Liver (tissue), 9 donors: ENCODE measurements around the gene NOL4L. TPM values are rescaled to one million over a fixed set of nuclear protein-coding genes. Genes with fewer than 3 reads are reported as not detected.

ENCODE experiments used
- DNase-seq: peaks from one replicate; pipeline ENCODE4 v3.0.0-alpha.2; 2017; ENCODE audit warnings: low spot score
- H3K27ac ChIP-seq, 2 donors: one replicate each; pipeline ENCODE4 v1.7.0; 2013; ENCODE audit warnings: inconsistent platforms in 2 of 2, low read length in 2 of 2, control low read depth in 1 of 2, low read depth in 1 of 2, mild to moderate bottlenecking in 1 of 2
- H3K27me3 ChIP-seq, 4 donors: one replicate each; pipeline versions ENCODE4 v1.6.1 to v1.7.0; 2013; ENCODE audit warnings: low read length in 3 of 4, inconsistent platforms in 1 of 4, mild to moderate bottlenecking in 1 of 4, moderate library complexity in 1 of 4; ENCODE audit not compliant: control insufficient read depth in 4 of 4, insufficient read depth in 4 of 4
- H3K36me3 ChIP-seq, 4 donors: one replicate each; pipeline versions ENCODE4 v1.6.1 to v1.7.0; 2013; ENCODE audit warnings: low read length in 3 of 4, mild to moderate bottlenecking in 3 of 4, low read depth in 1 of 4, moderate library complexity in 1 of 4; ENCODE audit not compliant: control insufficient read depth in 4 of 4, insufficient read depth in 3 of 4
- H3K4me1 ChIP-seq, 4 donors: one replicate each; pipeline versions ENCODE4 v1.6.1 to v1.7.0; 2013; ENCODE audit warnings: low read length in 3 of 4, mild to moderate bottlenecking in 3 of 4, moderate library complexity in 1 of 4; ENCODE audit not compliant: control insufficient read depth in 4 of 4, insufficient read depth in 4 of 4
- H3K4me3 ChIP-seq, 3 donors: one replicate each; pipeline versions ENCODE4 v1.6.1 to v1.7.0; 2013; ENCODE audit warnings: low read length in 3 of 3, control low read depth in 1 of 3, low read depth in 1 of 3, mild to moderate bottlenecking in 1 of 3
- H3K9ac ChIP-seq, 2 donors: one replicate each; pipeline ENCODE4 v1.7.0; 2013; ENCODE audit warnings: low read length in 2 of 2, mild to moderate bottlenecking in 2 of 2, moderate library complexity in 2 of 2, control low read depth in 1 of 2, low read depth in 1 of 2
- H3K9me3 ChIP-seq, 4 donors: one replicate each; pipeline versions ENCODE4 v1.6.1 to v1.7.0; 2013; ENCODE audit warnings: low read length in 3 of 4; ENCODE audit not compliant: control insufficient read depth in 4 of 4
- EGR1 ChIP-seq, 2 donors: IDR thresholded peaks; 2 replicates each; pipeline ENCODE4 v1.6.1; 2016 to 2018; ENCODE audit warnings: antibody characterized with exemption in 2 of 2, low read depth in 2 of 2
- FOXA1 ChIP-seq: IDR thresholded peaks from 2 replicates; pipeline ENCODE4 v1.6.1; 2016; ENCODE audit warnings: antibody characterized with exemption
- FOXA2 ChIP-seq: IDR thresholded peaks from 2 replicates; pipeline ENCODE4 v1.6.1; 2016; ENCODE audit warnings: antibody characterized with exemption
- GABPA ChIP-seq, 2 donors: IDR thresholded peaks in 1 of 2; conservative IDR thresholded peaks in 1 of 2; 2 replicates each; pipeline ENCODE4 v1.6.1; 2016; ENCODE audit warnings: antibody characterized with exemption in 2 of 2, mild to moderate bottlenecking in 1 of 2, moderate library complexity in 1 of 2
- HNF4A ChIP-seq, 2 donors: conservative IDR thresholded peaks; 2 replicates each; pipeline ENCODE4 v1.6.1; 2016; ENCODE audit warnings: antibody characterized with exemption in 2 of 2, mild to moderate bottlenecking in 2 of 2
- JUND ChIP-seq, 2 donors: IDR thresholded peaks; 2 replicates each; pipeline ENCODE4 v1.6.1; 2016; ENCODE audit warnings: antibody characterized with exemption in 2 of 2
- NR2F2 ChIP-seq: IDR thresholded peaks from 2 replicates; pipeline ENCODE4 v1.6.1; 2016; ENCODE audit warnings: antibody characterized with exemption
- RAD21 ChIP-seq, 2 donors: IDR thresholded peaks; 2 replicates each; pipeline ENCODE4 v1.6.1; 2016; ENCODE audit warnings: antibody characterized with exemption in 2 of 2, mild to moderate bottlenecking in 2 of 2
- REST ChIP-seq: IDR thresholded peaks from 2 replicates; pipeline ENCODE4 v1.6.1; 2016; ENCODE audit warnings: antibody characterized with exemption, mild to moderate bottlenecking
- RXRA ChIP-seq, 2 donors: IDR thresholded peaks; 2 replicates each; pipeline ENCODE4 v1.6.1; 2017 to 2018; ENCODE audit warnings: antibody characterized with exemption in 2 of 2, mild to moderate bottlenecking in 1 of 2
- SP1 ChIP-seq: IDR thresholded peaks from 2 replicates; pipeline ENCODE4 v1.6.1; 2018; ENCODE audit warnings: antibody characterized with exemption, mild to moderate bottlenecking
- TAF1 ChIP-seq: conservative IDR thresholded peaks from 2 replicates; pipeline ENCODE4 v1.6.1; 2016; ENCODE audit warnings: antibody characterized with exemption, mild to moderate bottlenecking
- YY1 ChIP-seq: IDR thresholded peaks from 2 replicates; pipeline ENCODE4 v1.6.1; 2016; ENCODE audit warnings: antibody characterized with exemption, mild to moderate bottlenecking
- WGBS: extraction: QIAGEN DNeasy Blood & Tissue Kit; methylation state at CpG from one replicate; pipeline ENCODE4 v1.1.7; 2013; 5-methylcytosine and 5-hydroxymethylcytosine counted together
- polyA plus RNA-seq, 2 donors: library from polyadenylated mRNA; stranded (reverse) in 1 of 2; unstranded in 1 of 2; fragments of 200-250 nt in 1 of 2; fragments of >200 nt in 1 of 2; fragmentation: Nextera tagmentation in 1 of 2; extraction: Ambion mirVana in 1 of 2; gene quantifications; one replicate each; pipeline versions ENCODE4 v1.2.1 to v1.2.3, GENCODE V29; 2013 to 2015
- total RNA-seq, 2 donors: library from RNA; depleted of rRNA; stranded (reverse); fragments of >200 nt; gene quantifications; one replicate each; pipeline ENCODE4 v1.2.3, GENCODE V29; 2014
- TF ChIP-seq, protein P1 (sequence below): IDR thresholded peaks from 2 replicates; pipeline ENCODE4 v1.6.1; 2016; ENCODE audit warnings: antibody characterized with exemption
- TF ChIP-seq, protein P2 (sequence below): IDR thresholded peaks from 2 replicates; pipeline ENCODE4 v1.6.1; 2016; ENCODE audit warnings: antibody characterized with exemption
- TF ChIP-seq, protein P3 (sequence below): fragments of 150-350 bp; IDR thresholded peaks from 2 replicates; pipeline ENCODE4 v1.5.1; 2017; ENCODE audit warnings: improper control_type of control experiment, low read depth, low read length; ENCODE audit not compliant: missing input control
- TF ChIP-seq, protein P4 (sequence below): IDR thresholded peaks from 2 replicates; pipeline ENCODE4 v1.6.1; 2016; ENCODE audit warnings: antibody characterized with exemption
- donor health status: healthy.
- donor health status: healthy.
- donor health status: healthy.
- donor health status: healthy.
- donor health status: healthy.

The NOL4L gene
- total and polyA plus RNA-seq, 4 donors: 2.2 to 6.8 (median 4.3) TPM

GRCh38 chr20:32431457-32431856 is 153.7 kb downstream of the NOL4L start:
- no peaks in the 10 kb centered on the region for H3K27me3 ChIP-seq
- TF ChIP-seq HNF4A (conservative IDR thresholded peaks at IDR 0.05): no peak
- TF ChIP-seq RAD21 (IDR thresholded peaks at IDR 0.05): no peak
- TF ChIP-seq FOXA2: no peak
- no peak for TF ChIP-seq YY1
- no peak for TF ChIP-seq JUND (IDR thresholded peaks at IDR 0.05)
- no peak for TF ChIP-seq REST
- TF ChIP-seq RXRA (IDR thresholded peaks at IDR 0.05): no peak
- TF ChIP-seq, protein P1, sequence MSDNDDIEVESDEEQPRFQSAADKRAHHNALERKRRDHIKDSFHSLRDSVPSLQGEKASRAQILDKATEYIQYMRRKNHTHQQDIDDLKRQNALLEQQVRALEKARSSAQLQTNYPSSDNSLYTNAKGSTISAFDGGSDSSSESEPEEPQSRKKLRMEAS: no peak
- TF ChIP-seq EGR1 (IDR thresholded peaks at IDR 0.05; ENCODE audit: low read depth in 2 of 2): no peak
- TF ChIP-seq, protein P2, sequence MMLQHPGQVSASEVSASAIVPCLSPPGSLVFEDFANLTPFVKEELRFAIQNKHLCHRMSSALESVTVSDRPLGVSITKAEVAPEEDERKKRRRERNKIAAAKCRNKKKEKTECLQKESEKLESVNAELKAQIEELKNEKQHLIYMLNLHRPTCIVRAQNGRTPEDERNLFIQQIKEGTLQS: no peak
- TF ChIP-seq, protein P3, sequence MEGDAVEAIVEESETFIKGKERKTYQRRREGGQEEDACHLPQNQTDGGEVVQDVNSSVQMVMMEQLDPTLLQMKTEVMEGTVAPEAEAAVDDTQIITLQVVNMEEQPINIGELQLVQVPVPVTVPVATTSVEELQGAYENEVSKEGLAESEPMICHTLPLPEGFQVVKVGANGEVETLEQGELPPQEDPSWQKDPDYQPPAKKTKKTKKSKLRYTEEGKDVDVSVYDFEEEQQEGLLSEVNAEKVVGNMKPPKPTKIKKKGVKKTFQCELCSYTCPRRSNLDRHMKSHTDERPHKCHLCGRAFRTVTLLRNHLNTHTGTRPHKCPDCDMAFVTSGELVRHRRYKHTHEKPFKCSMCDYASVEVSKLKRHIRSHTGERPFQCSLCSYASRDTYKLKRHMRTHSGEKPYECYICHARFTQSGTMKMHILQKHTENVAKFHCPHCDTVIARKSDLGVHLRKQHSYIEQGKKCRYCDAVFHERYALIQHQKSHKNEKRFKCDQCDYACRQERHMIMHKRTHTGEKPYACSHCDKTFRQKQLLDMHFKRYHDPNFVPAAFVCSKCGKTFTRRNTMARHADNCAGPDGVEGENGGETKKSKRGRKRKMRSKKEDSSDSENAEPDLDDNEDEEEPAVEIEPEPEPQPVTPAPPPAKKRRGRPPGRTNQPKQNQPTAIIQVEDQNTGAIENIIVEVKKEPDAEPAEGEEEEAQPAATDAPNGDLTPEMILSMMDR: no peak
- TF ChIP-seq NR2F2: no peak
- no peak for TF ChIP-seq FOXA1
- no peak for TF ChIP-seq SP1
- TF ChIP-seq GABPA (IDR thresholded peaks at IDR 0.05 in 1 of 2, conservative IDR thresholded peaks at IDR 0.05 in 1 of 2): no peak
- TF ChIP-seq, protein P4, sequence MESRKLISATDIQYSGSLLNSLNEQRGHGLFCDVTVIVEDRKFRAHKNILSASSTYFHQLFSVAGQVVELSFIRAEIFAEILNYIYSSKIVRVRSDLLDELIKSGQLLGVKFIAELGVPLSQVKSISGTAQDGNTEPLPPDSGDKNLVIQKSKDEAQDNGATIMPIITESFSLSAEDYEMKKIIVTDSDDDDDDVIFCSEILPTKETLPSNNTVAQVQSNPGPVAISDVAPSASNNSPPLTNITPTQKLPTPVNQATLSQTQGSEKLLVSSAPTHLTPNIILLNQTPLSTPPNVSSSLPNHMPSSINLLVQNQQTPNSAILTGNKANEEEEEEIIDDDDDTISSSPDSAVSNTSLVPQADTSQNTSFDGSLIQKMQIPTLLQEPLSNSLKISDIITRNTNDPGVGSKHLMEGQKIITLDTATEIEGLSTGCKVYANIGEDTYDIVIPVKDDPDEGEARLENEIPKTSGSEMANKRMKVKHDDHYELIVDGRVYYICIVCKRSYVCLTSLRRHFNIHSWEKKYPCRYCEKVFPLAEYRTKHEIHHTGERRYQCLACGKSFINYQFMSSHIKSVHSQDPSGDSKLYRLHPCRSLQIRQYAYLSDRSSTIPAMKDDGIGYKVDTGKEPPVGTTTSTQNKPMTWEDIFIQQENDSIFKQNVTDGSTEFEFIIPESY: no peak
- no peak for TF ChIP-seq TAF1
- H3K27ac ChIP-seq: no peak overlapping the region
- no peak overlapping the region for H3K9ac ChIP-seq
- no peaks in the 10 kb centered on the region for H3K4me1 ChIP-seq
- DNase-seq: no peak
- 96% methylated on average over 12 of the region's 12 CpGs for WGBS
- no peaks in the 10 kb centered on the region for H3K9me3 ChIP-seq
- H3K4me3 ChIP-seq: no peak overlapping the region
- H3K36me3 ChIP-seq: peaks cover 16 to 87% (median 72%) of the 10 kb centered on the region in 4 donors
